Fibroblast of skin of abdomen (primary cell): ENCODE results near the gene PUSL1.

Experiments
- DNase-seq: peaks from one replicate; pipeline ENCODE4 v3.0.0-alpha.2; 2013

PUSL1 gene

GRCh38 chr1:1340791-1341548, 32.6 kb downstream of the PUSL1 start:
- no peak for DNase-seq

GRCh38 chr1:1341549-1342021, 33.2 kb downstream of the PUSL1 start:
- DNase-seq, result no peak

DNA sequence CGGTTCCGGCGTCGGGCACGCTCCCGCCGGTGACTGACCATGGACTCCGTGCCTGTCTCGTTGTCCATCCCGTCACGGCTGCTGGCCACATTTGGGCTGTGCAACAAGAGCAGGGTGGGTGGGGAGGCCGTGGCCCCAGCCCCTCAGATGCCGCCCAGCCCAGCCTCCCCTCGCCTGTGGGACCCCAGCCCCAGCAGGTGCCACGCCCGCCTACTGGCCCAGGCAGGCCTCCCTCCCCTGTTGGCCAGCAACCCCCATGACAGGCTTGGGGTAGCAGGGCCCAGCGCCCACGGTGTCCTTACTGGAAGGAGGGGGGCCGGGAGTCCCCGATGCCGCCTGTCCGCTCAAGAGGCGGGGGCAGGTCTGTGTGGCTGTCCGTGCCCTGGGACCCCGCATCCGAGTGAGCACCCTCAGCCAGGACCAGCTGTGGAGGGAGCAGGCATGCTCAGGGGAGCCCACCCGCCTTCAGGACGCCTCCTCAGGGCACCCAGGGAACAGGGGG, 33.7 kb downstream of the PUSL1 start:
- DNase-seq, result no peak

- DNase-seq, result no peak
These were observed 34.3 kb downstream of the PUSL1 start for GRCh38 chr1:1342584-1343115.

- no peak for DNase-seq
These were observed 35.5 kb downstream of the PUSL1 start for GRCh38 chr1:1343811-1344421.

DNA sequence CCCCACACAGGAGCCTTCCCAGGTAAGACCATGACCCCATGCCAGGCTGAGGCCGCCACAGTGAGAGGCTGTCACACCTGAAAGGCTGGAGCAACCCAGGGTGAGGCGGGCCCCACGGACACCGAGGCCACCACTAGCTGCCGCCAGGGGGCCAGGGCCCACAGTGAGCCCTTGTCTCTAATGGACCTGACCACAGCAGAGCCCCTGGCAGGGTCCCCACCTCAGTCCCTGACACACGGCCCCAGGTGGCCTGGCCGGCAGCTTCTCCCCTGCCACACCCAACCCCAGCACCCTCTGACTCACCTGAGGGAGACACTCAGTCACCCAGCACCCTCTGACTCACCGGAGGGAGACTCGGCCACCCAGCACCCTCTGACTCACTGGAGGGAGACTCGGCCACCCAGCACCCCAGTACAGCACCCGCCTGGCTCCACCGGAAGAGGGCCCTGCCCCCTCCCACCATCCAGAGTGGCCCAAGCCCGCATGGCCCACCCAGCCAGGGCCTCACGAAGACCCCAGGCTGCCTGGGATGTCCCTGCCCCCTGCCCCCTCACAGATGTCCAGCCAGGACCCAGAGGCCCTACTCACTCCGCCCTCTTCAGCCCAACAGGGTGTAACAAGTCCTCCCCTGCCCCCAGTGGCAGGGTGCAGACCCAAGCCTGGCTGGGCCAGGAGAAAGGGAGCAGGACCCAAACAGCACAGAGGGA, 36.4 kb downstream of the PUSL1 start:
- peak; percentile 51 for DNase-seq

- no peak for DNase-seq
These were observed 37.0 kb downstream of the PUSL1 start for GRCh38 chr1:1345384-1345783.

DNA sequence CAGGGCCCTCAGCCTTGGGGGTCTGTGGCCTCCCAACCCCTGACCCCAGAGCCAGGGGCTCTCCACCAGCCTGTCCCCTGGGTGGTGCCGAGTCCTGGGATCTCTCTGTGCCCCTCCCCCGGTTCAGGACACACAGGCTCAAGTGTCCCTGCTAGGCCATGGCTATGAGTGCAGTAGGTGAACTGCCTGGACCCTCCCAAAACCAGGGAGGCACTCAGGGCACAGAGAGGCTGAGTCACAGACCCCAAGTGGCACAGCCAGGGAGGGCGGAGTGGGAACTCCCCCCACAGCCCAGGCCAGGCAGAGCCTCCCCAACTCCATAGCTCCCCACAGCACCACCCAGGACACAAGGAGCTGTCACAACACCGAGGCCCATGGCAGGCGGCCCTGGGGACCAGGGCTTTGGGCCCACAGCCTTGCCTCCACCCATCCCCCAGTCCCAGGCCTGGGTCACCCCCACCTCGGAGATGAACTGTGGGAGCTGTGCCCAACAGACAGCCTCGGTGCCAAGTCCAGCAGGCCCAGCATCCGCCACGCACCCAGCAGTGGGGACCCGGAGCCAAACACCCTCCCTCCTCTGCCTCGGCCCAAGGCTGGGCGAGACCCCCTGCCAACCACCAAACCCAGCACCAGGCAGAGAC, 37.6 kb downstream of the PUSL1 start:
- DNase-seq, result no peak

DNA sequence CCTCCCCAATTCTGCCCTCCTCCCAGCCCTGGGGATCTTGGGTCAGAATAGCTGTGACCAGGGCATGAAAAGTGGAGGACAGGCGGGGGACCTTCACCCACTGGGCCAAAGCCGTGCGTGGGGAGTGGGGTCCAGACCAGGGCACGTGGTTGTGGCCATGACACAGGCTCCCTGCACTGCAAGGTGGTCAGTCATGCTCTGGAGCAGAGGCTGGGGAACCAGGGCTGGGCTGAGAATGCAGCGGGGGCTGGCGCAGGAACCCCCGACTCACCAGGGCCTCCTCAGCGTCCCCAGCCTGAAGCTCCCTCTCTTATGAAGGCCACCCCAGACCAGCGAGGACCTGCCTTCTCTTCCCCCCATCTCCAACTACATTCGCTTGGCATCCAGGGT, 38.1 kb downstream of the PUSL1 start:
- DNase-seq, result no peak

DNA sequence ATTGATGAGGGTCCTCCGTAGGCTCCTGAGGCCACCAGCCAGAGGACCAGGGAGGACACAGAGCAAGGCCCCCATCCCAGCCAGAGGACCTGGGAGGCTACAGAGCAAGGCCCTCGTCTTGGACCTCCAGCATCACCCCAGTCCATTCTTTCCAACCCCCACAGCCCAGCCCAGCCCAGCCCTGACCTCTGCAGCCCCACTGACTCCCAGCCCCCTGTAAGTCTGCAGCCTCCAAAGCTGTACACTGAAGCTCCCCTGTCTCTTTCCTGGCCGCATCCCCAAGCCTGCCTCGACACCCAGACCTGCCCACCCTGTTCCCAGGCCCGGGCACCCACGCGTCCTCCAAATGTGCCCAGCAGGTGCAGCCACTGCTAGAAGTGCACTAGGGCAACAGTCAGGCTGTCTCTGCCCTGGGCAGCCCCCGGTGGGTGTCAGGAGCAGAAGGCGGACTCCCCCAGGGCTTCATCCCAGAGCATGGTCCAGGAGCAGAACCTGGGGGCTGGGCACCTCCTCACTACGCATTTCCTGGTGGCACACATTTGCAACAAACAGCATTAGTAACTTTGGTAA, 38.7 kb downstream of the PUSL1 start:
- no peak for DNase-seq

GRCh38 chr1:1347663-1348419, 39.4 kb downstream of the PUSL1 start:
- no peak for DNase-seq

GRCh38 chr1:1348420-1349255, 40.2 kb downstream of the PUSL1 start:
- no peak for DNase-seq

DNA sequence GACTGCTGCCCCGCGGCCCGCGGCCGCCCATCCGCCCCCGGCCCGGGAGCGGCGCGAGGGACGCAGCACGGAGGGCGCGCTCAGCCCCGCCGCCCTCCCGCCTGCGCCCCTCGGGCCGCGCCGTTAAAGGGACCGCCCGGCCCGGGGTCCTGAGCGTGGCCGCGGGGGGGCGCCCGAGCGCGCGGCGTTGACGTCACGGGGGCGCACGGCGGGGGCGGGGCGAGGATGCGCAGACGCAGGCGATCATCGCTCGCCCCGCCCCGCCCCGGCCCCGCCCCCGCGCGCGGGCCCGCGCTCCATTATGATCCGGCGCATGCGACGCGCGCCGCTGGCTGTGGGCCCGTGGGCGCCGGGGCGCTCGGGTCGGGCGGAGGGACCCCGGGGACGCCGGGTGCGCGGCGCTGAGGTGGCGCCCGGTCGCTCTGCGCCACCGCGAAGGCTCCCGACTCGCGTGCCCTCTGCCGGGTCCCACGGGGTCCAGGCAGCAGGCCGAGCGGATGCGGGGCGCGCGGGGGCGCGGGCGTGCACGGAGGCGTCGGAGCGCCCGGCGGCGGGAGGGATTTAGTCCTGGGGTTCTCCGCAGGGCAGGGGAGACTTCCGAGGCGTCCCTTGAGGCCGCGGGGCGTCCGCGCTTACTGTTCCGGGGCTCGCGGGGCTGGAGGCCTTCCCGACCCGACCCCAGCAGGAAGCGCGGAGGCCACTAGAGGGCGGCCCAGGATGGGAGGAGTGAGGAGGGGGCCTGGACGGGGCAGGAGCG, 41.0 kb downstream of the PUSL1 start, which contains the start of gene DVL1:
Gene DVL1 (minus strand): TSS at position 163 of the 757 bp plus-strand sequence. CDS start 353 bp downstream, outside the sequence.
- DNase-seq, result peak; percentile 79

GRCh38 chr1:1351511-1352427, 43.4 kb downstream of the PUSL1 start:
- DNase-seq, result peak; percentile 41

DNA sequence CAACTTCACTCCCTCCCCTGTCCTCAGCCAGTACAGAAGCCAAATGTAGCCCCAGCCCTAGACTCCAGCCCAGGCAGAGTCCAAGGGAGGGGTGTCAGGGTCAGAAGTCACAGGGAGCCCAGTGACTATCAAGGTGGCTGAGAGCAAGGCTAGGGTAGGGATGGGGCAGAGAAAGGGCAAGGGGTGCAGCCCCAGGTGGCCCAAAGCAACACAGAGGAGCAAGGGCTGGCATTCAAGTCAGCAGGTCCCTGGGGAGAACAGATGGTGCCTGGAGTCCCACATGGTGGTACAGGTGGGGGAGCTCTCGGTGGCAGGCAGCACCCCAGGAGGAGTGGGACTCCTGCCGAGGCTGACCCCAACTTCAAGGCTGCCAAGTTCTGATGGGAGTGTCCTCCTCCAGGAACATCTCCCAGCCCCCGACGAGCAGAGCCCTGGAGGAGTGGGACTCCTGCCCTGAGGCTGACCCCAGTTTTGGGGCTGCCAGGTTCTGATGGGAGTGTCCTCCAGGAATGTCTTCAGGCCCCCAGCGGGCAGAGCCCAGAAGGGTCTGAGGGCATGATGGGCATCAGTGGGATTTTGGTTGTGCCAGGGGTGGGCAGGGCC, 44.5 kb downstream of the PUSL1 start:
- no peak for DNase-seq

DNA sequence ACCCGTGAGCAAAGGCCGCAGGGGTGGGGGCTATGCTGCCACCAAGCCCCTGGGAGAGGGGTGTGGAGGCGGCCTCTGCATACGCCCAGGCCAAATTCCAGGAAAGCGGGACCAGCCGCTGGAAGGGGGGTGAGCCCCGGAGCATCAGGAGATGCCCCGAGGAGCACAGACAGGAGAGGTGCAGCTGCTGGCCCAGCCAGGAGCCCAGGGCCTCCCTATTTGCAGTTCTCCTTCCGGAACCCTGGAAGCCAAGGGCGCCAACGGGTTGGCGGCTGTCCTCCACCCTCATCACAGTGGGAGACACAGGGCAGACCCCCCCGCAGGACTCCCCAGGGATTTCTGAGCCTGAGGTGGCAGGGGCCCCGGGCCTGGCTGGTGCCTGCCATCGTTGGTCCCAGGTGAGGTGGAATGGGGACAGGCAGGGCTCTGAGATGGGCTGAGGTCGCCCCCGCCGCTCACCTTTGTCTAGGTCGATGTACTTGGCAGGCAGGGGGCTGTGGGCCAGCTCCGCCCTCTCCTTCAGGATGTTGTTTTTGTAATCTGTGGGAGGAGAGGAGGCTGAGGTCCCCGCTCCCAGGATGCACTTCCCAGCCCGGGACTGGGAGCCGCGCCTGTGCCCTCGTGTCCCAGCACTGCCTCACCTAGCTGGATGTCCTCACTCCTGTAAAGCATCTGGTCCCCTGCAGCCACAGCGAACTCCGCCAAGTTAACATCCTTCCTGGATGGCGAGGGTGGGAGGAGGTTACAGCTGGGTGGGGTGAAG, 45.2 kb downstream of the PUSL1 start:
- no peak for DNase-seq
